Esophagus squamous epithelium (tissue), 5 donors: Measurements from ENCODE around the gene DUSP8. TPM values are rescaled to one million over a fixed set of nuclear protein-coding genes. Genes with fewer than 3 reads are reported as not detected.

ENCODE experiments used
- DNase-seq: peaks from one replicate; lab custom pipeline; 2025; lab: John Stamatoyannopoulos, UW
- H3K27ac ChIP-seq, 4 donors: fragments of 200-600 bp; sonication (generic); one replicate each; pipeline ENCODE4 v1.5.1; 2016 to 2019; ENCODE audit warnings: mild to moderate bottlenecking in 1 of 4
- H3K27me3 ChIP-seq, 4 donors: fragments of 200-600 bp; sonication (generic); 1 replicate in 3 of 4; 2 replicates in 1 of 4; pipeline versions ENCODE4 v1.5.1 to v1.6.0; 2017 to 2021; ENCODE audit warnings: antibody characterized with exemption in 1 of 4
- H3K36me3 ChIP-seq, 3 donors: fragments of 200-600 bp; sonication (generic); one replicate each; pipeline ENCODE4 v1.5.1; 2016 to 2019
- H3K4me1 ChIP-seq, 3 donors: fragments of 200-600 bp; sonication (generic); one replicate each; pipeline ENCODE4 v1.5.1; 2017 to 2019
- H3K4me3 ChIP-seq, 4 donors: fragments of 200-600 bp; sonication (generic); 1 replicate in 3 of 4; 2 replicates in 1 of 4; pipeline ENCODE4 v1.5.1; 2016 to 2019; ENCODE audit warnings: mild to moderate bottlenecking in 2 of 4, moderate library complexity in 1 of 4
- H3K9me3 ChIP-seq, 3 donors: fragments of 200-600 bp; sonication (generic); one replicate each; pipeline ENCODE4 v1.5.1; 2016 to 2019
- POLR2A ChIP-seq, 4 donors: fragments of 450-650 bp; IDR thresholded peaks; one replicate each; pipeline ENCODE4 v1.6.1; 2017; ENCODE audit warnings: antibody characterized with exemption in 4 of 4, mild to moderate bottlenecking in 4 of 4, moderate library complexity in 3 of 4
- WGBS, 2 donors: methylation state at CpG; one replicate each; pipeline ENCODE4 v1.1.5; 2018; 5-methylcytosine and 5-hydroxymethylcytosine counted together
- intact Hi-C: fragments of 100-400 bp; cut with DNase I; formaldehyde crosslinking; loops from one replicate; pipeline ENCODE4 v1.15.0; 2022
- total RNA-seq, 4 donors: library from RNA; depleted of rRNA; stranded (reverse); fragments of >200 nt; gene quantifications; one replicate each; pipeline ENCODE4 v1.1.0, GENCODE V29; 2016
- TF ChIP-seq, protein P1 (sequence below), 6 experiments: fragments of 450-650 bp in 4 of 6; fragments of 200-600 bp in 2 of 6; sonication (generic) in 2 of 6; IDR thresholded peaks; one replicate each; pipeline ENCODE4 v1.5.1; 2016 to 2019; ENCODE audit warnings: antibody characterized with exemption in 6 of 6, mild to moderate bottlenecking in 4 of 6, moderate library complexity in 4 of 6
- donor health status: DM: yes; HTN: yes; CAD: no.

DUSP8 gene
- total RNA-seq, 4 donors from 2014 or later, result 0.12 to 1.3 (median 0.64) TPM

DNA sequence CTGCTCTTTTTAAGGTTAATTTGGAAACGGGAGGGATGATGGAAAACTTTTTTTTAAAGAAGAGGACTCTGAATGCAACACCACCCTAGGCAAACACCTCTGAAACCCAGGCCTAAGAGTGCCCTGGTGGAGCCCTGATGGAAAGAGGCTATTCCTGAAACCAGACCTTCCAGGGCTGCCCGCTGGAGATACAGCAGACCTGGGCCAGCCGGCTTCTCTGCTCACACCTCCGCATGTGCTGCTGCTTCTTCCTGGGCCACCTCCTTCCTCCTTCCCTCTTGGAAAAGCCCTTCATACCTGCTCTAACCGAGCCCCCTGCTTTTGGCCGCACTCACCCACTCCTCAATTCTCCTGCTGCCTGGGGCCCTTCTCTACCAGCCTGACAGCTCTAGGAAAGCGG is 37.9 kb downstream of the DUSP8 start:
- TF ChIP-seq, protein P1, sequence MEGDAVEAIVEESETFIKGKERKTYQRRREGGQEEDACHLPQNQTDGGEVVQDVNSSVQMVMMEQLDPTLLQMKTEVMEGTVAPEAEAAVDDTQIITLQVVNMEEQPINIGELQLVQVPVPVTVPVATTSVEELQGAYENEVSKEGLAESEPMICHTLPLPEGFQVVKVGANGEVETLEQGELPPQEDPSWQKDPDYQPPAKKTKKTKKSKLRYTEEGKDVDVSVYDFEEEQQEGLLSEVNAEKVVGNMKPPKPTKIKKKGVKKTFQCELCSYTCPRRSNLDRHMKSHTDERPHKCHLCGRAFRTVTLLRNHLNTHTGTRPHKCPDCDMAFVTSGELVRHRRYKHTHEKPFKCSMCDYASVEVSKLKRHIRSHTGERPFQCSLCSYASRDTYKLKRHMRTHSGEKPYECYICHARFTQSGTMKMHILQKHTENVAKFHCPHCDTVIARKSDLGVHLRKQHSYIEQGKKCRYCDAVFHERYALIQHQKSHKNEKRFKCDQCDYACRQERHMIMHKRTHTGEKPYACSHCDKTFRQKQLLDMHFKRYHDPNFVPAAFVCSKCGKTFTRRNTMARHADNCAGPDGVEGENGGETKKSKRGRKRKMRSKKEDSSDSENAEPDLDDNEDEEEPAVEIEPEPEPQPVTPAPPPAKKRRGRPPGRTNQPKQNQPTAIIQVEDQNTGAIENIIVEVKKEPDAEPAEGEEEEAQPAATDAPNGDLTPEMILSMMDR (IDR thresholded peaks at IDR 0.05), result no peak
- TF ChIP-seq POLR2A (IDR thresholded peaks at IDR 0.05), result no peak
- Histone ChIP-seq H3K4me3 (no peak overlapping the region), H3K27me3 (peaks cover 0 to 12% (median 0%) of the 10 kb centered on the region in 4 donors), H3K4me1 (peaks cover 33 to 85% (median 72%) of the 10 kb centered on the region in 3 donors), H3K9me3 (peaks cover 0 to 4% (median 0%) of the 10 kb centered on the region in 3 donors), H3K36me3 (peaks cover 5 to 37% (median 6%) of the 10 kb centered on the region in 3 donors), H3K27ac (no peak overlapping the region)
- 92 to 93% methylated on average over 6 to 7 of the region's 7 CpGs for WGBS, 2 donors
- DNase-seq, result no peak
- intact Hi-C loops, result no loop called here

DNA sequence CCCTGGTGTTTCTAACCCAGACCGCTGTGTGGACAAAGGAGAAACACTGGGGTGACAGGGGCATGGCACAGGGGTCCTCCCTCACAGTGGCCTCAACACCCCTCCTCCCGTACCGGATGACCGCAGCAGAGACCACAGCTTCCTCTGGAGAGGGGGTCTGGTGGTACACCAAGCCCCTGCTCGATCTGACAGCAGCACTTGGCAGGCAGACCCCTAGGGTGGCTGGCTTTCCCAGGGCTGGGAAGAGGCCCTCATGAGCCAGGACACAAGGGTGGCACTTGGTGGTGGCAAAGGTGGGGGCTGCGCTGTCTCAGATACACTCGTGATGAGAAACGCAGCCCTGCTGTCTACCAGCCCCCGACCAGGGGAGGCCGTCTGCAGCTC is 38.7 kb downstream of the DUSP8 start:
- Histone ChIP-seq H3K4me1 (peaks cover 33 to 94% (median 72%) of the 10 kb centered on the region in 3 donors), H3K9me3 (peaks cover 0 to 3% (median 0%) of the 10 kb centered on the region in 3 donors), H3K27ac (peak overlapping the region; percentile 80 to 87 (median 84)), H3K27me3 (peaks cover 0 to 6% (median 0%) of the 10 kb centered on the region in 4 donors), H3K4me3 (peak overlapping the region in 1 of 4 donors; percentile 3), H3K36me3 (peaks cover 5 to 40% (median 6%) of the 10 kb centered on the region in 3 donors)
- WGBS, 2 donors, result 75 to 84% methylated on average over 8 to 10 of the region's 10 CpGs
- no peak for DNase-seq
- intact Hi-C loops, result no loop called here
- TF ChIP-seq POLR2A (IDR thresholded peaks at IDR 0.05), result no peak
- TF ChIP-seq, protein P1 (IDR thresholded peaks at IDR 0.05), result no peak

DNA sequence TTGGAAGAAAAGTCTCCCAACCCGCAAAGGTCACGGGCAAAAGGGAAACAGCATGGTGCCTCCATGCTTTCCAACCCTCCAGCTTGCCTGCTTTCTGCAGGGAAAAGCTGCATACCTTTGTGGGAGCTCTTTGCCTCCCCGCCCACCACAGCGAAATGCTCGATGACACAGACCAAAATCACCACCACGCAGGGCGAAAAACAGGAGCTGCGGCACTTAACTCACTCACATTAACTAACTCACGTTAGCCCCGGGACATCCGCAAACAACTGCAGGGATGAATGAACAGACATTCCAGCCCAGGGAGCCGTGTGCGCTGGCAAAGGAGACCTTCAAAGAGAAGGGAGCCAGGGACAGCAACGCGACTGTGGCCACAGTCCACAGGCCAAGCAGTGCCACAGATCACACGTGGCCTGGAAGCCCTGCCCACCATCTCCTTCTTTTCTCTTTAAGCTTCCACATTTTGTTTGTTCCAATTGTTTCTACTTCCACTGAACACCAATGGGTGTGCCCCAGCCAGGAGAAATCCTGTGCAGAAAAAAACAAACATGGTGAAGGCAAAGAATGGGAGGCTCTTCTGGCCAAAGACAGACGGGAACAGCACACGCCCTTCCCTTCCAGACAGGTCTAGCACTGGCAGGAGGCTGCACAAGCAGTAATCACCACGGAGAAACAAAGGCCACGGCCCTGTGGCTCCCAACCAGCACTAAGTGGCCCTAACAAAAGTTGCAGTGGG is 39.3 kb downstream of the DUSP8 start:
- Histone ChIP-seq H3K4me1 (peaks cover 33 to 97% (median 72%) of the 10 kb centered on the region in 3 donors), H3K27me3 (peaks cover 0 to under 1% (median 0%) of the 10 kb centered on the region in 4 donors), H3K36me3 (peaks cover 5 to 40% (median 6%) of the 10 kb centered on the region in 3 donors), H3K27ac (peak overlapping the region; percentile 80 to 87 (median 84)), H3K9me3 (no peaks in the 10 kb centered on the region), H3K4me3 (peak overlapping the region in 1 of 4 donors; percentile 10)
- intact Hi-C loops, result no loop called here
- TF ChIP-seq, protein P1 (IDR thresholded peaks at IDR 0.05), result no peak
- TF ChIP-seq POLR2A (IDR thresholded peaks at IDR 0.05), result no peak
- WGBS, 2 donors, result 40 to 48% methylated on average over 10 to 19 of the region's 20 CpGs
- DNase-seq, result no peak

DNA sequence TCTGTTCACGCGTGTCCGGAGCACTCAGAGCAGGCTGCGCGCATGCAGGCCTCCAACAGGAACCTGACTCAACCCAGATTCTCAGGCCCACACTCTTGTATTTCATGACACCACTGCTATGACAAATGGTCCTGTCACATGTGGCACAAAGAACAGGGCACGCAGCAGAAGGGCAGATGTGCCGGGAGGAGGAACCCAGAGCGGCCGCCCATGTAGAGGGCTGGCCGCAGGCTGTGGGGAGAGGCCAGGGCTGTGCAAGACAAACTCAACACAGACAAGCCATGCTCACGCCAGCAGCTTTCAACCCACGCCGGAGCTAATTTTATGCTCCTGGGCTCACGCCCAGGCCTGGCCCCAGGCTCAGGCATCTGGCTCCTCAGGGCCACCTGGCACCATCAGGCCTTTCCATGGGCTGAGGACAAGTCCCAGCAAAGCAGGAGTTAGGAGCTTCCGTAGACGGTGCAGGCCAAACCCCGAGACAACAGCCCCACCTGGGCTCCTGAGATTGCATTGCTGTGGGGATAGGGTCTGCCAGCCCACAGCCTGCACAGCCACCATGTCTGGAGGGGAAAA is 40.0 kb downstream of the DUSP8 start:
- 21 to 50% methylated on average over 5 to 10 of the region's 17 CpGs for whole genome bisulfite sequencing, 2 donors
- peak overlapping the region in 1 of 4 donors; percentile 10 for H3K4me3 ChIP-seq
- no peaks in the 10 kb centered on the region for H3K27me3 ChIP-seq
- peaks cover 5 to 40% (median 6%) of the 10 kb centered on the region in 3 donors for H3K36me3 ChIP-seq
- peaks cover 33 to 92% (median 68%) of the 10 kb centered on the region in 3 donors for H3K4me1 ChIP-seq
- no peaks in the 10 kb centered on the region for H3K9me3 ChIP-seq
- intact Hi-C loops, result no loop called here
- TF ChIP-seq, protein P1 (IDR thresholded peaks at IDR 0.05), result no peak
- no peak for TF ChIP-seq POLR2A (IDR thresholded peaks at IDR 0.05)
- no peak for DNase-seq
- peak overlapping the region; percentile 80 to 87 (median 84) for H3K27ac ChIP-seq
